Activated CD8-positive, alpha-beta memory T cell treated with anti-CD3 and anti-CD28 coated beads, Interleukin-2, amount 50 U/mL, for 24 hours (primary cell): ENCODE data around the gene HDAC4.

Source experiments
- DNase-seq: peaks from one replicate; pipeline ENCODE4 v3.0.0-alpha.2; 2020; ENCODE audit errors: extremely low read depth

HDAC4 gene

DNA sequence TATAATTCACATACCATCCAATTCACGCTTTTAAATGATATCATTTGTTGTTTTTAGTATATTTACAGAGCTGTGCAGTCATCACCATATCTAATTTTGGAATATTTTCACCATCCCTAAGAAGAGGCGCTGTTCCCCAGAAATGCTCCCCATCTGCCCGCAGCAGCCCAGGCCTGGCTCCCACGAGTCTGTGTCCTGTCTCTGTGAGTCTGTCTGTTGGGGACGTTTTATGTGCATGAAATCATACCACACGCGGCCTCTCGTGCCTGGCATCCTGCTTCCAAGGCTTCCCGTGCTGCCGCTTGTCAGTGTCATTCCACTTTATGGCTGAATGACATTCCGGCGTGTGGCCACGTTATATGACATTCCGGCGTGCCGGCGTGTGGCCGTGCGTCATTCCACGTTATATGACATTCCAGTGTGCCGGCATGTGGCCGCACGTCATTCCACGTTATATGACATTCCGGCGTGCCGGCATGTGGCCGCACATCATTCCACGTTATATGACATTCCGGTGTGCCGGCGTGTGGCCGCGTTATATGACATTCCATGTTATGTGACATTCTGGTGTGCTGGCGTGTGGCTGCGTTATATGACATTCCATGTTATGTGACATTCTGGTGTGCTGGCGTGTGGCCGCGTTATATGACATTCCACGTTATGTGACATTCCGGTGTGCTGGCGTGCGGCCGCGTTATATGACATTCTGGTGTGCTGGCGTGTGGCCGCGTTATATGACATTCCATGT is 276.5 kb downstream of the HDAC4 start:
- no peak for DNase-seq

- DNase-seq, result no peak
Observed at GRCh38 chr2:239122421-239123110, 278.3 kb downstream of the HDAC4 start.

- DNase-seq, result no peak
Observed at GRCh38 chr2:239121600-239122012, 279.2 kb downstream of the HDAC4 start.

DNA sequence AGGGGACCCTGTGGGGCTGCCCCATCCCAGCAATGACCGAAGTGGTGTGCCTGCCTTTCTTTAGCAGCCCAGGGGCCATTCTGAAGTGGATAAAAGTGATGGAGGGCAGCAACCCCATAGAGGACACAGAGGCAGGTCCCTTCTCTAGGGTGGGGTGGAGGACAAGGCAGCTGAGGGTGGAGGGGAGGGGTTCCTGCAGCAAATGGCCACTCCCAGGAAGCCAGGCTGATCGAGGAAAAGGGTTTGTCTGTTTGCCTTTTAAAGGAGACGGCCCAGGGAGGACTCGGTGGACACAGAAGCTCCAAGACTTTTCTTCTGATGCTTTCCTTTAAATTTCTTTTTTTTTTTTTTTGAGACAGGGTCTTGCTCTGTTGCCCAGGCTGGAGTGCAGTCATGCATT is 280.2 kb downstream of the HDAC4 start:
- no peak for DNase-seq

DNA sequence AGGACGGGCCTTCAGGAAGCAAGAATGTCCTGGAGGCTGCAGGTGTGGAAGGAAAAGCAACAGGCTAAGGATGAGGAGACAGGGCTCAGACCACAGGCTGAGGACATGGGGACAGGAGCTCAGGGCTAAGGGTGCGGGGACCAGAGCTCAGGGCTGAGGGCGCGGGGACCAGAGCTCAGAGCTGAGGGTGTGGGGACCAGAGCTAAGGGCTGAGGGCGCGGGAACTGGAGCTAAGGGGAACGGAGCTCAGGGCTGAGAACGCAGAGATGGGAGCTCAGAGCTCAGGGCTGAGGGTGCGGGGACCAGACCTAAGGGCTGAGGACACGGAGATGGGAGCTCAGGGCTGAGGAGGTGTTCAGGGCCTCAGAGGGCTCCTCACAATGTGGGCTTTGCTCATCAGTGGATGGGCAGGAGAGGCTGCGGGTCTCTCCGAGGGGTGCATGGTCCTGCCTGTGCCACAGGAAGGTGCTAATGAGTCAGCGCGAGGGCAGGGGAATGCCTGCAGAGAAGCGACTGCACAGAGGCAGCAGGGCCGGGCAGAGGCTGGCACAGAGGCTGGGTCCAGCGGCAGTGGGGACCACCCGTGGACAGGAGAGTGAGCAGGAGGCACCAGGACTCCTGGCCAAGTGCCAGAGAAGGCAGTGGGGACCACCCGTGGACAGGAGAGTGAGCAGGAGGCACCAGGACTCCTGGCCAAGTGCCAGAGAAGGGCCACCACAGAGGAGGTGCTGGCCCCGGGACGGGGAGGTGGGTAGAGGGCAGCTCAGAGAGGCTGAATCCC is 281.3 kb downstream of the HDAC4 start:
- no peak for DNase-seq

GRCh38 chr2:239118675-239119211 is 282.1 kb downstream of the HDAC4 start:
- DNase-seq, result no peak

GRCh38 chr2:239118264-239118663 is 282.6 kb downstream of the HDAC4 start:
- no peak for DNase-seq

DNA sequence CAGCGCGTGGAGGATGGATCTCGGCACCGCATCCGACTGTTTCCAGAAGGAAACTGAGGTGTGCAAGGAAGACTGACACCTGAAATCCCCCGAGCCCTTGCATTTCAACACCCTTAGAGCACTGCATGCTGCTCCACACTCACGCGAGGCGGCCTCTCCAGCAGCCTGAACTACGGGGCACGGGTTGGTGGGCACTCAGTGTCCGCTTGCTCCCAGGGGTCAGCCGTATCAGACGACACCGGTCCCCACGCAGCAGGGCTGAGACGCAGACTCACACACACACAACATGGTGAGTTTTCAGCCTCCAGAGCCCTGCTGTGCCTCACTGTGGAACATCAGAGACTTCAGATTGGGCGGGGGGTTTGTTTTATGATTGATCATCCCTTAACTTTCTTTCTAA is 283.0 kb downstream of the HDAC4 start:
- no peak for DNase-seq

GRCh38 chr2:239116456-239117246 is 284.2 kb downstream of the HDAC4 start:
- DNase-seq, result no peak

GRCh38 chr2:239115616-239116015 is 285.2 kb downstream of the HDAC4 start:
- no peak for DNase-seq

GRCh38 chr2:239114616-239115265 is 286.1 kb downstream of the HDAC4 start:
- DNase-seq, result no peak

GRCh38 chr2:239114119-239114581 is 286.7 kb downstream of the HDAC4 start:
- DNase-seq, result no peak

- no peak for DNase-seq
Observed at GRCh38 chr2:239113615-239114014, 287.2 kb downstream of the HDAC4 start.

- DNase-seq, result no peak
Observed at GRCh38 chr2:239113171-239113570, 287.6 kb downstream of the HDAC4 start.

GRCh38 chr2:239112127-239112774 is 288.6 kb downstream of the HDAC4 start:
- no peak for DNase-seq

- no peak for DNase-seq
Observed at GRCh38 chr2:239111401-239112100, 289.3 kb downstream of the HDAC4 start.

GRCh38 chr2:239110595-239111048 is 290.2 kb downstream of the HDAC4 start:
- DNase-seq, result no peak

GRCh38 chr2:239109928-239110545 is 290.8 kb downstream of the HDAC4 start:
- no peak for DNase-seq
